A204.1 (cell line): ENCODE data around the gene ADGRG1.
"Not testable (repeated sequence)": the region's sequence is repeated elsewhere in the genome, so short reads cannot be mapped to it uniquely, and the experiment has no call there.

Experiments used
- FAIRE-seq: peaks from 2 replicates; lab custom pipeline; 2012; peaks lifted over from hg19 to GRCh38; lab: Jason Lieb, UNC

ADGRG1 gene

GRCh38 chr16:57666353-57667047 lies 38.1 kb downstream of the ADGRG1 start:
- FAIRE-seq: no peak

DNA sequence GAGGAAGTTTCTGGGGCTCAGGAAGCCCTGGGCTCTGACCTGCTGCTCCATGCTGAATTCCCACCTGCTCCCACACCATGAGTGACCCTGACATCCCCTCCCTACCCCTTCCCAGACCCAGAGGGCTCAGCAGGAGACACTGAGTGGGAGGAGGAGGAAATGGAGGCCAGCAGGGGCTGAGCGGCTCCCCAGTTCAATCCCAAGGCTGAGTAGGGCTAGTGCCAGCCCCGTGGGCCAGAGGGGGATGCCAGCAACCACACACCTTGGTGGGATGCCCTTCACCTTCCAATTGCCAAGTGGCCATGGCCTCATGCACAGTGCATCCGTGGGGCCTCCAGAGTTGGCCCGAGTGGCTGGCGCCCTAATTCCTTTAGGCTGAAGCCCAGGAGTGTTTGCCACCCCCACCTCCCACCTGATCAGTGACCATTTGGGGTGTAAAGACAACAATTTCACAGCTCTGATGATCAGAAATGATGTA lies 38.7 kb downstream of the ADGRG1 start:
- FAIRE-seq: no peak

GRCh38 chr16:57667526-57668262 lies 39.3 kb downstream of the ADGRG1 start:
- no peak for FAIRE-seq

DNA sequence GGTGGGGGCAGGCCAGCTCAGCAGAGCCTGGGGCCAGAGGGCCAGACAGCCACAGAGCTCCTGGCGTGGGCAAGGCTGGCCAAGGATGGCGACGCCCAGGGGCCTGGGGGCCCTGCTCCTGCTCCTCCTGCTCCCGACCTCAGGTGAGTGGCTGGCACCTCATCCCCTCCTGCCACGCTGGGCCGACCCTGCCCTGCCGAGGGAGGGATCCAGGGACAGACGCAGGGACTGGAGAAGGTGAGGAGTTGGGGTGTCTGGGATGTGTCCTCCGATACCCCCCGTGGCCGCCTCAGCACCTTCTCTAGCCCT lies 39.8 kb downstream of the ADGRG1 start, which contains the start of gene ADGRG3:
Gene ADGRG3 (plus strand): TSS at position 44 of the 309 bp plus-strand sequence. CDS start 42 bp downstream, at position 86.
- no peak for FAIRE-seq

DNA sequence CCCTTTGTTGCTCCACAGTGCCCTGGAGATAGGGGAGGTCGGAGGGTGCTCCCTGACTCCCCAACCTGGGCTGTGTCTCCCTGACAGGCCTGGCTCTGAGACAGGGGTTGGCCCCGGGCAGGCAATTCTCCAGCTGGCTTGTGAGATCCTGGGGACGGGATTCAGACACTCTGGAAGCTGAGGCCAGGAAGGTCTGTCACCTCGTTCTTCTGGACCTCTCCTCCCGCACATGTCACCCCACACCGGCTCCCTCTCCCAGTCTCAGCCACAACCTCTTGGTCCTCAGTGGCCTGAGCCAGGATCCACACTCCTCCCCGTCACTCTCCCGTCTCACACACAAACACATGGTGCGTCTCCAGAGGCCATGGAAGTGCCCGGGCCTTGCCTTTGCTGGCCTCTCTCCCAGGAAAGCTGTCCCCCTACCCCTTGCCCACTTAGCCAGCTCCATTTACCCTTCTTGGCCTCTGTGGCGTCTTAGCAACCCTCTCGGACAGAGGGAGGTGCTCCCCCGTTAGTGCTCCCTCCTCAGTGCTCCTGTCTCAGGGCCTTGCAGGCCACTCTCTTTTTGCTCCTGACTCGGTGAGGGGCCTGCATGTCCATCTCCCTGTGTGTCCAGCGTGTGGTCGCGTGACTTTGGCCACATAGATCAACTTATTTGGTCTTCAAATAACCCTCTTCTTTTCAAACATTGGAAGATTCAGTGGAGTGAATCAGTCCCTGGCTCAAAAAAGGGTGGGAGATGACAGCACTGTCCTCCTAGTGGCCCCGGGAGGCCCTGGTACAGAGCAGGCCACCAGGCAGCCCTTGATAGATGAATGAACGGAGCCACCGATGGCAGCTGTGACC lies 40.4 kb downstream of the ADGRG1 start:
- FAIRE-seq: no peak

DNA sequence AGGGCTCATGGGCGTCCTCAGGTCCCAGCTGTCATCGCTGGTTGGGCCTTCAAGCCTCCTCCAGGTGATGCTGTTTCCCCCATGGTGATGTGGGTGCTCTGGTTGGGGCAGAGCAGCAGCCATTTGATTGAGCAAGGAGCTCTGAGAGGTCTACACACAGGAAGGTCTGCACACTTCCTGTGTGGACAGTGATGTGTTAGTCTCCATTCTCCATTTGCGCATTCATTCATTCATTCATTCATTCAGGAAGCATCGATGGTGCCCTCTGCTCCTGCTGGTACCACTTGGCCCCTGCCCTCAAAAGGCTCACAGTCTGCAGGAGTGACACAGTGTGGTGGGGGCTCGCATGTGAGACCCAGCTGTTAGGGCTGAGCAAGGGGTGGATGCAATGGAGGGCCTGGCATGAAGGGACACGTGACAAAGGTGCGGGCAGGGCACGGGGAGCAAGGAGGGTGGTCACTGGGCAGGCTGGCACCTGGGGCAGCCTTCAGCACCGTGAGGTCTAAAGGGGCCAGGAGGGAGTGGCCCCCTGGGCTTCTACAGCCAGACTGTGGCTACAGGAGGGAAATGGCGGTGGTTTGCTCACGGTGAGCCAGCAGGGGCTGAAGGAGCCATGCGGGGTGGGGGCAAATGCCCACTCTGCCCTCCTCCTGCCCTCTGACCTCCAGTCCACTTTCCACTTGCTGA lies 41.2 kb downstream of the ADGRG1 start:
- no peak for FAIRE-seq

- FAIRE-seq: no peak
These were observed 41.8 kb downstream of the ADGRG1 start for GRCh38 chr16:57670196-57670595.

DNA sequence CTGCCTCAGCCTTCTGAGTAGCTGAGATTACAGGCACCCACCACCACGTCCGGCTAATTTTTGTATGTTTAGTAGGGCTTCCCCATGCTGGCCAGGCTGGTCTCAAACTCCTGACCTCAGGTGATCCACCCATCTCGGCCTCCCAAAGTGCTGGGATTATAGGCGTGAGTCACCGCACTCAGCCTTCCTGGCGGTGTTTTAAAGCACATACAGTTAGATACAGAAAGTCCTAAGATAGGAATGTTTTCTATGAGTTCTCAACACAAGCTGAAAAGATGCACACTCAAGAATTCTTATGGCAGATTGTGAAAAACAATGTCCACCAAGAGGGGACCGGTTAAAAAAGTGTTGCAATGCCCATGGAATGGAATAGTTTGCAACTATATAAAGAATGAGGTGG lies 43.0 kb downstream of the ADGRG1 start:
- FAIRE-seq: not testable (repeated sequence)

GRCh38 chr16:57672416-57672815 lies 44.0 kb downstream of the ADGRG1 start:
- no peak for FAIRE-seq

GRCh38 chr16:57672824-57673223 lies 44.4 kb downstream of the ADGRG1 start:
- no peak for FAIRE-seq

GRCh38 chr16:57675741-57676551 lies 47.5 kb downstream of the ADGRG1 start:
- FAIRE-seq: no peak

DNA sequence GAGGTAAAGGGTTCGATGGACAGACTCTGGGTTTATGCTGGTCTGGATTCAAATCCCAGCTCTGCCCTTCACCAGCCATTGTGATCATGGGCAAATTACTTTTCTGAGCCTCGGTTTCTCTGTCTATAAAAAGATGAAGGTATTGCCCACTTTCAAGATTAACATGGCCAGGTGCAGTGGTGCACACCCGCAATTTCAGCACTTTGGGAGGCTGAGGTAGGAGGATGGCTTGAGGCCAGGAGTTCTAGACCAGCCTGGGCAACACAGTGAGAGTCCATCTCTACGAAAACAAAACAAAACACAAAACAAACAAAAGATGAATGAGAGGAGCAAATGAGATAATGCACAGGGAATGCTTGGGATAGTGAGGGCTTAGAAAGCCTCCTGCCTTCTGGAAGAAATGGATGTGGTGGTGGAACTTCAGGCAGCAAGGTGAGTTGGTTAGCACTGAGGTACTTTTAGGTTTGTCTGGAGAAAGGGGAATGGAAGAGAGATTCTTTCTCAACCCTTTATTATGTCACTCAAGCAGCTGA lies 48.2 kb downstream of the ADGRG1 start:
- no peak for FAIRE-seq

DNA sequence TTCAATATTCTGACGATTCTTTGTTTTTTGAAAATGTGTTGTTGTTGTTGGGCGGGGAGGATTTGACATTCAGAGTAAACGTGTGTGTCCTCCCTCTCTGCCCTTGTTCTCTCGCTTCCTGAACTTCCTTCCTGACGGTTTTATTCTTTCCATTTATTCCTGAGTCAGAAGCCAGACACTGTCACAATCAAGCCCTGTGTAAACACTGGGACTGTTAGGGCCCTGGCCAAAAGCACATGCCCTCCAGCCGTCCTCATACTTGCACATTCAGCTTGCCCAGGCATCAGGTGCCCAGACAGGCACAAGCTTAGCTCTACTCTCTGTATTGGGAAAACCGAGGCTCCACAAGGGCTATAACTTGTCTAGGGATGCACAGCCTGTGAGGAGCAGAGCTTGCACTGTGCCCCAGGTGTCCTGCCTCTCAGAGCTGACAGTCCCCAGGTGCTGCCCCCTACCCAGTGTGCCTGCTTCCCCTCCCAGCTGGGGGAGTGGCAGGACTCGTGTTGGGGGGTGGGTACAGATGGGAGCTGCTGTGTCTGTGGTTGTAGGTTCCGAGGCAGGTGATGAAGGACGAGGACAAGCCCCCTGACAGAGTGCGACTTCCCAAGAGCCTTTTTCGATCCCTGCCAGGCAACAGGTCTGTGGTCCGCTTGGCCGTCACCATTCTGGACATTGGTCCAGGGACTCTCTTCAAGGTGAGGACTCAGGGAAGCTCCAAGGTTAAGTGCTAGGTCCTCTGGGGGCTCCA lies 49.4 kb downstream of the ADGRG1 start:
- FAIRE-seq: no peak

DNA sequence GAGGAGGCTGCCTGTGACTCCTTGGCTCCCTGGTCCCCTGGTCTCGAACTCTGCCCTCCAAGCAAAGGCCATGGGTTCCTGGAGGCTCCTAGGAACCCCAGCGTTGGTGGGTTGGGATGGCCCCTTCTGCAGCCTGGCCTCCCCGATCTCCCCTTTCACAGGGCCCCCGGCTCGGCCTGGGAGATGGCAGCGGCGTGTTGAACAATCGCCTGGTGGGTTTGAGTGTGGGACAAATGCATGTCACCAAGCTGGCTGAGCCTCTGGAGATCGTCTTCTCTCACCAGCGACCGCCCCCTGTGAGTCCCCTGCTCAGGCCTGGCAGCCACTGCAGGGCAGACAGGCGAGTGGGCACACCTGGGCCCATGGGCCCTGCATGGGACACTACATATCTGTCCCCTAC lies 50.6 kb downstream of the ADGRG1 start:
- no peak for FAIRE-seq

DNA sequence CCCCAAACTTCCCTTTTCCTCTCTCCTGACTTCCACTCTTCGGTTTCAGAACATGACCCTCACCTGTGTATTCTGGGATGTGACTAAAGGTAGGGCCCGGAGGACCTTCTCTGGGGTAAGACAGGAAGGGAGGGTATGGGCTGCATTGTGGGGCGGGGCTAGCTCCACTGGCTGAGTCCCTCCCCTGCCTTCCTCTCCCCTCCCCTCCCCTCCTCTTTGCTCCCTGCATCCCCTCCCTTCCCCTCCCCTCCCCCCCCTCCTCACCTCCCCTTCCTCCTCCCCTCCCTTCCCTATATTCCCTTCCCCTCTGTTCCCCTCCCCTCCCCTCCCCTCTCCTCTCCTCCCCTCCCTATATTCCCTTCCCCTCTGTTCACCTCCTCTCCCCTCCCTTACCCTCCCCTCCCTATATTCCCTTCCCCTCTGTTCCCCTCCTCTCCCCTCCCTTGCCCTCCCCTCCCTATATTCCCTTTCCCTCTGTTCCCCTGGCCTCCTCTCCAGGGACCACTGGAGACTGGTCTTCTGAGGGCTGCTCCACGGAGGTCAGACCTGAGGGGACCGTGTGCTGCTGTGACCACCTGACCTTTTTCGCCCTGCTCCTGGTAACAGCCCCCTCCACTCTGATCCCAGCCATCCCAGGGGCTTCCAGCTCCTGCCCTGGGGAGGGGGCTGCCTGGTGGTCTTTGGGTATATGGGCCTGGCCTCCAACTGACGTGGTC lies 51.5 kb downstream of the ADGRG1 start:
- no peak for FAIRE-seq

- no peak for FAIRE-seq
These were observed 52.5 kb downstream of the ADGRG1 start for GRCh38 chr16:57680842-57681375.

DNA sequence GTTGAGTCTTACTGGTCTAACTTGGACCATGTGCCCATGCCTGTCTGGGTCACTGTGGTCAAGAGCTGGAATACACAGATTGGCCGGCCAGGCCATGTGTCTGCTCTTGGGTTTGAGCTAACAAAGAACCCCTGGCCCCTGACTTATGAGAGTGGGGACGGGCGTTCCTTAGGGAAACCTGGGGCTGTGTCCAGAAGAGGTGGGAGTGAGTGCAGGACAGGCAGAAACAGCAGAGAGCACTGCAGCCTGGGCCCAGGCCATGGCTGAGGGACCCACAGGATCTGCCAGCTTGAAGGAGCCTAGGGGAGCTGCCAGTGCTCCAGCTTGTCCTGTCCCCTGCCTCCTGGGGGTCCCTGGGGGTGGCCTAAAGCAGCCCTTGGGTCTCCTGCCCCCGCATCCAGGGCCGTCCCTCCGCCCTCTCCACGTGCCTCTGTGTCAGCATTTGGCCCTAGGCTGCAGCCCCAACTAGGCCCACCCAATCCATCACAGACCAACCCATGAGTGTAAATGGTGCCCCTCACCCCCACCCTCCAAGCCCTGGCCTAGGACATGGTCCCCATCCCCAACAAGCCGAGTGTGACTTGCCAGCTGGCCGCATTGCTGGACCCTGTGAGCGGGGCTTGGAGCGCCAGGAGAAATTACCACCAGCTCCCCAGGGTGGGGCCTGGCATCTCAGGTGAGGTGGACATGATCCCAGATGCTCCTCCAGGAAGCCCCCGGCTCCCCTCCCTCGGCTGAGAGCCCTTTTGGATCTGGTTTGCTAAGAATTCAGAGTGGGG lies 53.7 kb downstream of the ADGRG1 start:
- no peak for FAIRE-seq

- no peak for FAIRE-seq
These were observed 54.6 kb downstream of the ADGRG1 start for GRCh38 chr16:57682809-57683635.
